Omental fat pad (tissue), 4 donors: ENCODE measurements around the gene RNU6-9. TPM values are rescaled to one million over a fixed set of nuclear protein-coding genes. Genes with fewer than 3 reads are reported as not detected.

Experiments used
- ATAC-seq: fragments of 150-250 bp; one replicate; pipeline ENCODE4 v1.9.1; 2016; ENCODE audit warnings: mild to moderate bottlenecking, moderate library complexity; ENCODE audit not compliant: low FRiP score
- DNase-seq: peaks from one replicate; pipeline ENCODE4 v3.0.0-alpha.2; 2019; ENCODE audit warnings: low spot score
- total RNA-seq, 4 donors: library from RNA; depleted of rRNA; stranded (reverse); fragments of >200 nt; gene quantifications; one replicate each; pipeline ENCODE4 v1.1.0, GENCODE V29; 2016
- TF ChIP-seq, protein P1 (sequence below), 3 donors: fragments of 450-650 bp; IDR thresholded peaks; one replicate each; pipeline ENCODE4 v1.5.1; 2016 to 2017; ENCODE audit warnings: antibody characterized with exemption in 3 of 3, mild to moderate bottlenecking in 3 of 3, moderate library complexity in 2 of 3

The RNU6-9 gene
- total RNA-seq, 4 donors from 2014 or later: not detected

DNA sequence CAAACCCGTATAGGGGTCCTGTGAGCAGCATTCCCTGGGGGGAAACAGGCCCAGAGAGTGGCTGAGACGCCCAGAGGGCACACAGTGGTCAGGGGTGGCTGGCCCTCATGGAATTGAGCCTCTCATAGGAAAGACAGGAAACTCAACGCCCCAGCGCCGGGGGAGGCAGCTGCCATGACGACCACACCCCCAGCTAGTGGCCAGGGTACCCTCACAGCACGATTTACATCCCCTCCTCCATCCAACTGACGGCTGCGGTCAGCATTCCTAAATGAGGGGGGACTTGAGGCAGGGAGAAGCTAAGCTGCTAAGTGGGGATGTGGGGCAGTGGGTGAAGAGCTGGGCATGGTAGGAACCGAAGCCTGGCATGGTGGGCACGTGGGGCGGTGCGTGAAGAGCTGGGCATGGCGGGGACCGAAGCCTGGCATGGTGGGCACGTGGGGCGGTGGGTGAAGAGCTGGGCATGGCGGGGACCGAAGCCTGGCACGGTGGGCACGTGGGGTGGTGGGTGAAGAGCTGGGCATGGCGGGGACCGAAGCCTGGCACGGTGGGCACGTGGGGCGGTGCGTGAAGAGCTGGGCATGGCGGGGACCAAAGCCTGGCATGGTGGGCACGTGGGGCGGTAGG lies 10.3 kb upstream of the RNU6-9 start:
- DNase-seq: no peak
- ATAC-seq: no peak
- TF ChIP-seq, protein P1, sequence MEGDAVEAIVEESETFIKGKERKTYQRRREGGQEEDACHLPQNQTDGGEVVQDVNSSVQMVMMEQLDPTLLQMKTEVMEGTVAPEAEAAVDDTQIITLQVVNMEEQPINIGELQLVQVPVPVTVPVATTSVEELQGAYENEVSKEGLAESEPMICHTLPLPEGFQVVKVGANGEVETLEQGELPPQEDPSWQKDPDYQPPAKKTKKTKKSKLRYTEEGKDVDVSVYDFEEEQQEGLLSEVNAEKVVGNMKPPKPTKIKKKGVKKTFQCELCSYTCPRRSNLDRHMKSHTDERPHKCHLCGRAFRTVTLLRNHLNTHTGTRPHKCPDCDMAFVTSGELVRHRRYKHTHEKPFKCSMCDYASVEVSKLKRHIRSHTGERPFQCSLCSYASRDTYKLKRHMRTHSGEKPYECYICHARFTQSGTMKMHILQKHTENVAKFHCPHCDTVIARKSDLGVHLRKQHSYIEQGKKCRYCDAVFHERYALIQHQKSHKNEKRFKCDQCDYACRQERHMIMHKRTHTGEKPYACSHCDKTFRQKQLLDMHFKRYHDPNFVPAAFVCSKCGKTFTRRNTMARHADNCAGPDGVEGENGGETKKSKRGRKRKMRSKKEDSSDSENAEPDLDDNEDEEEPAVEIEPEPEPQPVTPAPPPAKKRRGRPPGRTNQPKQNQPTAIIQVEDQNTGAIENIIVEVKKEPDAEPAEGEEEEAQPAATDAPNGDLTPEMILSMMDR (IDR thresholded peaks at IDR 0.05): no peak

DNA sequence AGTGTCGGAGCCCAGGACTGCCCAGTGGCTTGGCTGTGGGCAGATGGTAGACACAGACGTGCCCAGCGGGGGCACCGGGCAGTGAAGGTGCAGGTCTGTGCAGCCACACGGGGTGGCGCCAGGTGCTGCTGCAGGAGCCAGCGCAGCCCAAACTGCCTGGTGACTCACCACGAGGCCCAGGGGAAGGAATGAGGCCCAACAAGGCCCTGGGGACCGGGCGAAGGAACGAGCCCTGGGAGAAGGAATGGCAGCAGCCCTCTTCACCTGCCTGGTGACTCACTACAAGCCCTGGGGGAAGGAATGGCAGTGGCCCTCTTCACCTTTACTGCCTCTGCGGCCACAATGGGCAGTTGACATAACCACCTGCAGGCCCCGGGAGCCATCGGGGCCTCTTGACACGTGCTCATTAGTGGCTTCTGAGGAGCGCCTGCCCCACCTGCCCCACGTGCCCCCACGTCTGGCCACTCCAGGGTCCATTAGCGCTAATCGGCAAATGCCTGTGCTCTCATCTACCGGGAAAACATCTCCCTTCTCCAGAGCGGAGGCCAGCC lies 9.5 kb upstream of the RNU6-9 start:
- TF ChIP-seq, protein P1 (IDR thresholded peaks at IDR 0.05): no peak
- DNase-seq (no peak), ATAC-seq (no peak)

DNA sequence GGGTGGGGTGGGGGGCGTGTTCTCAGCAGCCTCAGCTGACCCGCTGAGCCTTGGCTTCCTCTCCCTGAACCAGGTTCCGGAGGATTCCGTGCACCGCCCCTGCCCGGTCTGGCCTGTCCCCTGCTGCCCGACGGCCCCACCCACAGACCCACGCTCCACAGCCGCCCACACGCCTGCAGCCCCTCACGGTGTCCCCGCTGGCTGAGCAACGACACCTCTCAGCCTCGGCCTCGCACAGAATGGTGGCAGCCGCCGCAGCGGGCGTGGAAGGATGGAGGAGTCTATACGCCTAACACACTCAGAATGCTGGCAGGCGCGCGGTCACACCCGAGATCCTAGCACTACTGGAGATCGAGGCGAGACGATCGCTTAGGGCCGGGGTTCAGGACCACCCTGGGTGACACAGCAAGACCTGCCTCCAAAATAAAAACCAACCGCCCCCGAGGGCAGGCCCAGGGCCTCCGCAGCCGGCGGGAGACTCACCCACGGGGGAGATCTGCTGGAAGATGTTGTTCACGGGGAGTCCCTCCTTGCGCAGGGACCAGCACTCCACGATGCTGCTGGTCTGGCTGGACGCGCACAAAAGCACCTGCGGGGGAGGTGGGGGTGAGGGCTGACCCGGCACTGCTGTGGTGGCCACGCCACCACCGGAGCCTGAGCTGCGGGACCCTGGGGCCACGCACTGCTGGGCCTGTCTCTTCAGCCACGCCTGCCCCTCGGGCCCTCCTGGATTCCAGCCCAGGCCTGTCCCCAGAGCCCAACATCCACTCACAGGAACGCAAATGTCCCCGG lies 8.7 kb upstream of the RNU6-9 start:
- no peak for DNase-seq
- TF ChIP-seq, protein P1 (IDR thresholded peaks at IDR 0.05): no peak

DNA sequence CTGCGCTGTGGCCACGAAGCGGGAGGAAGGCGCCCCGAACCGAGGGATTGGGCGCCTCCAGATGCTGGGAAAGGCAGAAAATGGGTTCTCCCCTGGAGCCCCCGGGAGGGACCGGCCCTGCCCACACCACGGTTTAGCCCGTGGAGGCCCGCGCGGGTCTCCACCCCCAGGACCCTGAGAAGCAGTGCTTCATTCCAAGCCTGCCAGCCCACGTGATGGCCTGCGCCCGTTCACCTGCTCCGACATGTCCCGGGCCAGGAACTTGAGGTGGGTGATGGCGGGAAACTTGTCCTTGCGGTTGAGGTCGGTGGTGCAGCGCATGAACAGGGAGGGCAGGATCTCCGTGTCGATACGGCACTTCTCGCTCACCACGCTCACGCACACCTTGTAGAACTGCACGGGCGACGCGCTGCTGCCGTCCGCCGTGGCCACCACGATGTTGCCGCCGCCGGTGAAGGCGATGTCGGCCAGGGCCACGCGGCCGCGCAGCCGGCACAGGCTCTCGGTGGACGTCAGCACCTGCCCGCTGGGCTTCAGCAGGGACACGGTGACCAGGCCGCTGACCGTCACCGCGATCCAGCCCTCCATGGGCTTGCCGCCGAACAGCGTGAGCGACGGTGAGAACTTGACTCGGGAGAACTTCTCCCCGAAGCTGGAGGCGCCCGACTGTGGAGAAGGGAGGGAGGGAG lies 7.6 kb upstream of the RNU6-9 start:
- TF ChIP-seq, protein P1 (IDR thresholded peaks at IDR 0.05): no peak
- no peak for ATAC-seq
- DNase-seq: no peak

More for the DNA sequence above, 8.7 kb upstream of the RNU6-9 start:
- no peak for ATAC-seq

DNA sequence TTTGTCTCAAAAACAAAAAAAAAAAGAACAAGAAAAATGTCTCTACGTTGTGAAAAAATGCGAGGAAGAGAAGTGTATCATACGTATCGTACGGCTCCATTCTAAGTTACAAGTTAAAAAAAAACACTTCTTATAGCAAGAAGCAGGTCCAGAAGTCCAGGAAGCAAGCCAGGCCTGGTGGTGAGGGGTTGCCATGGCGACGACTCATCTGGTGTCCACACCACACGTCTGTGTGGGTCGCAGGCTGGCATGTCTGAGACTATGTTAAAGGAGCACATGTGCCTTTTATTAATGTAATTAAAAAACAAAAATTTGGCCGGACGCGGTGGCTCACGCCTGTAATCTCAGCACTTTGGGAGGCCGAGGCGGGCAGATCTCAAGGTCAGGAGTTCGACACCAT lies 6.2 kb upstream of the RNU6-9 start:
- TF ChIP-seq, protein P1 (IDR thresholded peaks at IDR 0.05): no peak
- ATAC-seq (no peak), DNase-seq (no peak)

DNA sequence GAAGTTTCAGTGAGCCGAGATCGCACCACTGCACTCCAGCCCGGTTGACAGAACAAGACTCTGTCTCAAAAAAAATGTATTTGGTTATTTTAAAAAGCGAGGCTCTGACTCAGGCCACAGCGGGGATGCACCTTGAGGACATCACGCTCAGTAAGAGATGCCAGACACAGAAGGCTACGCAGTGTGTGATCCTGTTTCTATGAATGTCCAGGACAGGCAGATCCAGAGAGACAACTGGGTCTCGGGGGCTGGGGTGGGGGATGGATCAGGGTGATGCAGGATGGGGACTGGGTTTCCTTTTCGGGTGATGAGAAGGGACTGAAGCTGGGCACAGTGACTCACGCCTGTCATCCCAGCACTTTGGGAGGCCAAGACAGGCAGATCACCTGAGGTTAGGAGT lies 5.7 kb upstream of the RNU6-9 start:
- DNase-seq (no peak), ATAC-seq (no peak)
- TF ChIP-seq, protein P1 (IDR thresholded peaks at IDR 0.05): no peak
